Suprapubic skin (tissue), 4 donors: ENCODE data around the gene ZBTB44. TPM values are rescaled to one million over a fixed set of nuclear protein-coding genes. Genes with fewer than 3 reads are reported as not detected.

Experiments
- DNase-seq, 2 donors: peaks; one replicate each; pipeline ENCODE4 v3.0.0-alpha.2; 2019; ENCODE audit warnings: low spot score in 2 of 2
- H3K27ac ChIP-seq: fragments of 200-600 bp; sonication (generic); one replicate; pipeline ENCODE4 v1.5.1; 2019
- H3K27me3 ChIP-seq: fragments of 200-600 bp; sonication (generic); one replicate; pipeline ENCODE4 v1.5.1; 2019
- H3K36me3 ChIP-seq: fragments of 200-600 bp; sonication (generic); one replicate; pipeline ENCODE4 v1.5.1; 2019
- H3K4me1 ChIP-seq: fragments of 200-600 bp; sonication (generic); one replicate; pipeline ENCODE4 v1.5.1; 2019
- H3K4me3 ChIP-seq: fragments of 200-600 bp; sonication (generic); one replicate; pipeline ENCODE4 v1.5.1; 2019; ENCODE audit warnings: mild to moderate bottlenecking
- H3K9me3 ChIP-seq: fragments of 200-600 bp; sonication (generic); one replicate; pipeline ENCODE4 v1.5.1; 2019
- CTCF ChIP-seq, 2 donors: fragments of 200-600 bp in 1 of 2; fragments of 450-650 bp in 1 of 2; sonication (generic) in 1 of 2; IDR thresholded peaks; one replicate each; pipeline ENCODE4 v1.5.1; 2016 to 2019; ENCODE audit warnings: antibody characterized with exemption in 2 of 2, mild to moderate bottlenecking in 1 of 2, moderate library complexity in 1 of 2
- EP300 ChIP-seq: sonication (generic); formaldehyde crosslinking; IDR thresholded peaks from one replicate; pipeline ENCODE4 v1.6.1; 2017; ENCODE audit warnings: antibody characterized with exemption
- POLR2A ChIP-seq, 2 donors: fragments of 450-650 bp; IDR thresholded peaks; one replicate each; pipeline ENCODE4 v1.6.1; 2017; ENCODE audit warnings: antibody characterized with exemption in 2 of 2, mild to moderate bottlenecking in 2 of 2, moderate library complexity in 2 of 2
- POLR2AphosphoS5 ChIP-seq, 3 donors: sonication (generic); formaldehyde crosslinking; IDR thresholded peaks; one replicate each; pipeline ENCODE4 v1.6.1; 2017; ENCODE audit warnings: antibody characterized with exemption in 3 of 3
- WGBS: methylation state at CpG from one replicate; pipeline ENCODE4 v1.1.5; 2018; 5-methylcytosine and 5-hydroxymethylcytosine counted together
- total RNA-seq, 4 donors: library from RNA; depleted of rRNA; stranded (reverse); fragments of >200 nt; gene quantifications; one replicate each; pipeline ENCODE4 v1.1.0, GENCODE V29; 2016

The ZBTB44 gene
- total RNA-seq, 4 donors from 2014 or later, result 28.7 to 89.5 (median 69.1) TPM

GRCh38 chr11:130180491-130180890 lies 134.2 kb downstream of the ZBTB44 start:
- Histone ChIP-seq H3K27me3 (no peaks in the 10 kb centered on the region), H3K36me3 (no peaks in the 10 kb centered on the region), H3K4me3 (no peak overlapping the region), H3K27ac (peak overlapping the region; percentile 79), H3K4me1 (peaks cover 52% of the 10 kb centered on the region), H3K9me3 (no peaks in the 10 kb centered on the region)
- no peak for DNase-seq
- TF ChIP-seq POLR2A (IDR thresholded peaks at IDR 0.05) (no peak), EP300 (no peak), CTCF (IDR thresholded peaks at IDR 0.05) (no peak), POLR2AphosphoS5 (IDR thresholded peaks at IDR 0.05) (no peak)
- WGBS, result 49% methylated on average over 4 of the region's 4 CpGs

DNA sequence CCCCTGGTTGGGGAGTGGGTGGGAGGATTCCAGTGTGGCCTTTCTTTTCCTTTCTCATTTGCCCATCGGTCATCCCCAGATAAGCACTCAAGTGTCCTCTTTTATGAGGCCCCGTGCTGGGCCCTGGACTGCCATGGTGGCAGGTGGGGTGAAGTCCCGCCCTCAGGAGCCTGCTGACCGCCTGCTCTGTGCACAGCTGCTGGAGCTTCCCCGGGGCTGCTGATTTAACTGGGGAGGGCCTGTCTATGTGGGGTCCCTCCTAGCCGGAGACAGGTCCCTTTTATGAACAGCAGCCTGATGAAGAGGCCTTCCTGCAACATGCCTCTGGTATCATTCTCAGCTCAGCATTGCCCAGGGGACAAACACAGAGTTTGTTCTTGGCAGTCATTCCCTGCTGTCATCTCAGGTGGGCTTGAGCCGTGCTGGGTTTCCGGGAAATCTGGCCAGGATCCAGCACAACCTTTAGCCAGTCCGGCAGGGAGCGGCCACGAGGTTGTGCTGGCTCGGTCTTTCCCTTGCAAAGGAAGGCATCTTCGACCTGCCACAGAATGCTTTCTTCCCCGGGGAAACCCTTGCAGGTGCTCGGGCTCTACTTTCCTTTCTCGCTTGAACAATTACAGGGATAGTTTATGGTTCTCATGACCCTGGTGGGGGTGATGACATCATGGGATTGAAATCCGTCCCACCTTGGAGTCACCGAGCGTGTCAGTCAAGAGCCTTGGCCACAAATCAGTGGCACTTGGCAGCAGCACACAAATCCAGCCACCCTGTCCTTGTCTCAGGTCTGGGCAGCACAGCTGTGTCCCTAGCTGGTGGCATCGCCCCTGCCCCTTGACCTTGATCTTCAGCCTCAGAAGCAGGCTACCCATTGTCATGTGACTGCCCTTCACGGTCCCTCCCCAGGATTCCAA lies 135.1 kb downstream of the ZBTB44 start:
- peak overlapping the region; percentile 79 for H3K27ac ChIP-seq
- DNase-seq, result no peak

GRCh38 chr11:130178441-130179339 lies 136.0 kb downstream of the ZBTB44 start:
- no peak for DNase-seq
- no peak for TF ChIP-seq EP300
- no peak for TF ChIP-seq CTCF (IDR thresholded peaks at IDR 0.05)
- TF ChIP-seq POLR2AphosphoS5 (IDR thresholded peaks at IDR 0.05), result no peak
- TF ChIP-seq POLR2A (IDR thresholded peaks at IDR 0.05), result no peak
- peak overlapping the region; percentile 79 for H3K27ac ChIP-seq
- no peaks in the 10 kb centered on the region for H3K9me3 ChIP-seq
- no peak overlapping the region for H3K4me3 ChIP-seq
- no peaks in the 10 kb centered on the region for H3K36me3 ChIP-seq
- WGBS, result 40% methylated on average over 15 of the region's 16 CpGs
- no peaks in the 10 kb centered on the region for H3K27me3 ChIP-seq
- peaks cover 52% of the 10 kb centered on the region for H3K4me1 ChIP-seq

More for the DNA sequence above, 135.1 kb downstream of the ZBTB44 start:
- no peak for TF ChIP-seq CTCF (IDR thresholded peaks at IDR 0.05)
- no peak for TF ChIP-seq POLR2AphosphoS5 (IDR thresholded peaks at IDR 0.05)
- TF ChIP-seq POLR2A (IDR thresholded peaks at IDR 0.05), result no peak
- no peak for TF ChIP-seq EP300
- 65% methylated on average over 21 of the region's 21 CpGs for WGBS
- H3K27me3 ChIP-seq, result no peaks in the 10 kb centered on the region
- H3K4me1 ChIP-seq, result peaks cover 52% of the 10 kb centered on the region
- no peak overlapping the region for H3K4me3 ChIP-seq
- H3K9me3 ChIP-seq, result no peaks in the 10 kb centered on the region
- H3K36me3 ChIP-seq, result no peaks in the 10 kb centered on the region

GRCh38 chr11:130177782-130178181 lies 136.9 kb downstream of the ZBTB44 start:
- 83% methylated on average over 10 of the region's 10 CpGs for WGBS
- no peak for TF ChIP-seq EP300
- no peak for TF ChIP-seq CTCF (IDR thresholded peaks at IDR 0.05)
- no peak for TF ChIP-seq POLR2AphosphoS5 (IDR thresholded peaks at IDR 0.05)
- no peak for TF ChIP-seq POLR2A (IDR thresholded peaks at IDR 0.05)
- Histone ChIP-seq H3K4me3 (no peak overlapping the region), H3K9me3 (no peaks in the 10 kb centered on the region), H3K4me1 (peaks cover 52% of the 10 kb centered on the region), H3K27ac (peak overlapping the region; percentile 31), H3K36me3 (no peaks in the 10 kb centered on the region), H3K27me3 (no peaks in the 10 kb centered on the region)
- DNase-seq, result no peak

Other genes starting within 250 kb of the ZBTB44 start
- gene APLP2, start 245.0 kb downstream of the ZBTB44 start, total RNA-seq, result 100 to 1,000 TPM; 150 to 237 (median 174) TPM
- 100 to 1,000 TPM in 1 of 4 donors, 10 to 100 TPM in 3; 71.9 to 109 (median 84.6) TPM for gene ST14, start 155.1 kb downstream of the ZBTB44 start, total RNA-seq
- under 1 TPM; 0.30 to 0.72 (median 0.65) TPM for gene ADAMTS8, start 113.7 kb upstream of the ZBTB44 start, total RNA-seq
- gene ADAMTS15, start 133.7 kb upstream of the ZBTB44 start, total RNA-seq, result 1 to 10 TPM; 3.8 to 7.2 (median 5.7) TPM